K562 treated with DMSO at 1 percent for 12 hours (cell line): Measurements from ENCODE around the gene AHNAK. TPM values are rescaled to one million over a fixed set of nuclear protein-coding genes. Genes with fewer than 3 reads are reported as not detected.

Experiments used
- total RNA-seq: library from RNA; unstranded; fragments of 300-600 nt; gene quantifications from 2 replicates; pipeline ENCODE4 v1.2.3, GENCODE V29; 2022; ENCODE audit not compliant: insufficient read depth

Gene AHNAK
- 12.9 and 42.0 TPM in 2 replicates for total RNA-seq

GRCh38 chr11:62546244-62546928, at the start of gene AHNAK:
Gene AHNAK, minus strand, starts transcription at chr11:62546806. Its CDS starts 10,708 bp downstream, at chr11:62536098.

GRCh38 chr11:62591448-62592145, 45.0 kb upstream of the AHNAK start, which contains the start of gene TUT1:
Gene TUT1, minus strand, starts transcription at chr11:62591523. Its CDS starts 38 bp downstream, at chr11:62591485.

GRCh38 chr11:62573592-62574362, 27.2 kb upstream of the AHNAK start, which contains the start of gene EEF1G:
Gene EEF1G, minus strand, starts transcription at chr11:62573891. Its CDS starts 49 bp downstream, at chr11:62573842.

GRCh38 chr11:62418733-62419132, 127.9 kb downstream of the AHNAK start, which contains the start of gene SCGB1A1:
Gene SCGB1A1, plus strand, starts transcription at chr11:62419033. Its CDS starts 63 bp downstream, at chr11:62419096.

Other genes starting within 250 kb of the AHNAK start
- not detected in 2 replicates for gene SCGB1D4, start 247.7 kb downstream of the AHNAK start, total RNA-seq
- gene ASRGL1, start 209.4 kb downstream of the AHNAK start, total RNA-seq, result 18.7 and 26.7 TPM in 2 replicates
- gene SCGB1A1, start 127.8 kb downstream of the AHNAK start, total RNA-seq, result not detected in 2 replicates
- 3,985 and 3,989 TPM in 2 replicates for gene EEF1G, start 27.1 kb upstream of the AHNAK start, total RNA-seq
- 16.7 and 23.4 TPM in 2 replicates for gene TUT1, start 44.7 kb upstream of the AHNAK start, total RNA-seq
- gene MTA2, start 55.1 kb upstream of the AHNAK start, total RNA-seq, result 62.1 and 107 TPM in 2 replicates
- gene EML3, start 66.0 kb upstream of the AHNAK start, total RNA-seq, result 21.6 and 34.7 TPM in 2 replicates
- gene ROM1, start 66.5 kb upstream of the AHNAK start, total RNA-seq, result 0.81 and 3.0 TPM in 2 replicates
- 94.9 and 105 TPM in 2 replicates for gene B3GAT3, start 75.2 kb upstream of the AHNAK start, total RNA-seq
- gene GANAB, start 99.8 kb upstream of the AHNAK start, total RNA-seq, result 161 and 356 TPM in 2 replicates
- gene INTS5, start 106.5 kb upstream of the AHNAK start, total RNA-seq, result 27.2 and 37.6 TPM in 2 replicates
- gene C11orf98, start 118.4 kb upstream of the AHNAK start, total RNA-seq, result 157 and 173 TPM in 2 replicates
- gene CSKMT, start 118.5 kb upstream of the AHNAK start, total RNA-seq, result 50.4 and 52.2 TPM in 2 replicates
- 17.8 and 31.3 TPM in 2 replicates for gene UQCC3, start 124.9 kb upstream of the AHNAK start, total RNA-seq
- gene LBHD1, start 125.5 kb upstream of the AHNAK start, total RNA-seq, result 3.6 and 10.6 TPM in 2 replicates
- 242 and 314 TPM in 2 replicates for gene UBXN1, start 132.3 kb upstream of the AHNAK start, total RNA-seq
- gene LRRN4CL, start 142.7 kb upstream of the AHNAK start, total RNA-seq, result 0.70 TPM in 1 of 2 replicates, not detected in the other
- 44.2 and 44.8 TPM in 2 replicates for gene BSCL2, start 160.6 kb upstream of the AHNAK start, total RNA-seq
- not detected in 2 replicates for gene GNG3, start 160.9 kb upstream of the AHNAK start, total RNA-seq
- 17.1 and 39.0 TPM in 2 replicates for gene HNRNPUL2, start 180.7 kb upstream of the AHNAK start, total RNA-seq
- 32.8 and 62.0 TPM in 2 replicates for gene TTC9C, start 181.7 kb upstream of the AHNAK start, total RNA-seq
- 1.9 and 3.0 TPM in 2 replicates for gene ZBTB3, start 207.4 kb upstream of the AHNAK start, total RNA-seq
- gene POLR2G, start 214.8 kb upstream of the AHNAK start, total RNA-seq, result 150 and 166 TPM in 2 replicates
- 26.4 and 31.9 TPM in 2 replicates for gene TAF6L, start 224.6 kb upstream of the AHNAK start, total RNA-seq
- gene TMEM179B, start 240.6 kb upstream of the AHNAK start, total RNA-seq, result 42.8 and 48.4 TPM in 2 replicates
- gene TMEM223, start 245.2 kb upstream of the AHNAK start, total RNA-seq, result 21.7 and 26.1 TPM in 2 replicates